ENCODE measurements around the gene CASK.

- TF ChIP-seq CTCF (IDR thresholded peaks at IDR 0.05) (no peak), POLR2A (IDR thresholded peaks at IDR 0.05) (no peak)
These were observed 137.7 kb downstream of the CASK start for GRCh38 chrX:41785685-41786084.

Data from Peyer's patch (tissue), 4 donors.